Brain microvascular endothelial cell (primary cell): ENCODE results near the gene UBE2J2.
A peak's percentile ranks its signal among the peaks of the same experiment; 100 is the strongest.

Experiments used
- DNase-seq: peaks from one replicate; pipeline ENCODE4 v3.0.0-alpha.2; 2020
- H3K27ac ChIP-seq: fragments of 250-450 bp; sonication (Bioruptor Pico); 2 replicates; pipeline ENCODE4 v1.5.1; 2020; ENCODE audit warnings: mild to moderate bottlenecking, moderate library complexity
- H3K27me3 ChIP-seq: fragments of 250-450 bp; sonication (Bioruptor Pico); replicated peaks from 2 replicates; pipeline ENCODE4 v1.5.1; 2020; ENCODE audit warnings: mild to moderate bottlenecking
- H3K36me3 ChIP-seq: fragments of 250-450 bp; sonication (Bioruptor Pico); replicated peaks from 2 replicates; pipeline ENCODE4 v1.5.1; 2020; ENCODE audit warnings: mild to moderate bottlenecking
- H3K4me3 ChIP-seq: 2 replicates; pipeline ENCODE4 v1.5.1; 2011; ENCODE audit warnings: low read depth, mild to moderate bottlenecking, control low read depth, low read length, moderate library complexity
- CTCF ChIP-seq: IDR thresholded peaks from 2 replicates; pipeline ENCODE4 v1.5.1; 2011; ENCODE audit warnings: low read depth, mild to moderate bottlenecking, moderate library complexity, low read length, control low read depth, inconsistent platforms; ENCODE audit errors: missing control alignments
- in situ Hi-C: cut with HindIII; loops from 2 replicates; pipeline ENCODE4 v1.10.0; 2017; ENCODE audit warnings: low sequenced_read_pairs, low pct_ligation_motif_present

UBE2J2 gene

GRCh38 chr1:1273512-1274298 is at the start of gene UBE2J2:
Gene UBE2J2 (minus strand): TSS chr1:1273854. CDS start chr1:1267992, 5,862 bp downstream.
- peak; percentile 82 for DNase-seq
- Histone ChIP-seq H3K27me3 (no peaks in the 10 kb centered on the region), H3K4me3 (peak within 1 kb of the TSS; percentile 80), H3K36me3 (peaks cover 9% of the 10 kb centered on the region), H3K27ac (peak within 1 kb of the TSS; percentile 88)
- no peak for TF ChIP-seq CTCF
- in situ Hi-C loops = no loop called here

DNA sequence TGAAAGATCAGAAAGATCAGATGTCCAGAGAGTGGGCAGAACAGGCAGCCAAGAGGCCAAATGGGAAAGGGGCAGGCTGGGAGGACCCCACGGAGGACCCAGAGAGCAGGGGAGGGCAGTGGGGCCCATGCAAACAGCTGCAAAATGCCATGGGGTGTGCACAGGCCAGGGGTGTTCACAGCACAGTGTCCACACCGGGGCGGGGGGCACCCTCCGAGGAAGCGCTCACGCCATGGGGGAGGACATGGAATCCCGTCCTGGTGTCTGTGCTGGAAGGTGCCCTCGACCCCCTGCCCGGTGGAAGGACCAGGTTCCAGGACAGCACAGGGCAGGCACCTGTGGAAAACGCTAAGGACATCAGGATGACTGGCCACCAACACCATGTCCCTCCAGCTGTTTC is 49.3 kb upstream of the UBE2J2 start:
- Histone ChIP-seq H3K27me3 (no peaks in the 10 kb centered on the region), H3K4me3 (no peak overlapping the region), H3K27ac (no peak overlapping the region), H3K36me3 (peaks cover 25% of the 10 kb centered on the region)
- no peak for DNase-seq
- in situ Hi-C loops = no loop called here
- TF ChIP-seq CTCF = no peak

DNA sequence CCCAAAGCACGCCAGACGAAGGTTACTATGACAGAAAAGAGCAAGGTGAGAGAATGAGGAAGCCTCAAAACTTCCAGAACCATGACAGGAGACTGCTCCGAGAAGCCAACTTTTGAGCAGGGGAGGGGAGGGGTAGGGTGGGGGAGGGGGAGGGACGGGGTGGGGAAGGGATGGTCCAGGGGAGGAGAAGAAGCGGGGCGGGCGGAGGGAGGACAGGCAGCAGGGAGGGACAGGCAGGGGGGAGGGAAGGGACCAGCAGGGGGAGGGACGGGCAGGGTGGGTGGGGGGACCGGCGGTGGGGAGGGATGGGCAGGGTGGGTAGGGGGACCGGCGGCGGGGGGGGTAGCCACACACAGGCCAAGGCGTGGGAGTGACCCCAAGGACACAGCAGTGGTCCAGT is 48.8 kb upstream of the UBE2J2 start:
- in situ Hi-C loops = no loop called here
- DNase-seq = no peak
- Histone ChIP-seq H3K36me3 (peaks cover 20% of the 10 kb centered on the region), H3K4me3 (no peak overlapping the region), H3K27me3 (no peaks in the 10 kb centered on the region), H3K27ac (no peak overlapping the region)
- TF ChIP-seq CTCF = no peak

- Histone ChIP-seq H3K27me3 (no peaks in the 10 kb centered on the region), H3K27ac (no peak overlapping the region), H3K36me3 (peaks cover 17% of the 10 kb centered on the region), H3K4me3 (no peak overlapping the region)
- DNase-seq = no peak
- in situ Hi-C loops = no loop called here
- no peak for TF ChIP-seq CTCF
Measured at GRCh38 chr1:1321477-1321876, 47.8 kb upstream of the UBE2J2 start.

DNA sequence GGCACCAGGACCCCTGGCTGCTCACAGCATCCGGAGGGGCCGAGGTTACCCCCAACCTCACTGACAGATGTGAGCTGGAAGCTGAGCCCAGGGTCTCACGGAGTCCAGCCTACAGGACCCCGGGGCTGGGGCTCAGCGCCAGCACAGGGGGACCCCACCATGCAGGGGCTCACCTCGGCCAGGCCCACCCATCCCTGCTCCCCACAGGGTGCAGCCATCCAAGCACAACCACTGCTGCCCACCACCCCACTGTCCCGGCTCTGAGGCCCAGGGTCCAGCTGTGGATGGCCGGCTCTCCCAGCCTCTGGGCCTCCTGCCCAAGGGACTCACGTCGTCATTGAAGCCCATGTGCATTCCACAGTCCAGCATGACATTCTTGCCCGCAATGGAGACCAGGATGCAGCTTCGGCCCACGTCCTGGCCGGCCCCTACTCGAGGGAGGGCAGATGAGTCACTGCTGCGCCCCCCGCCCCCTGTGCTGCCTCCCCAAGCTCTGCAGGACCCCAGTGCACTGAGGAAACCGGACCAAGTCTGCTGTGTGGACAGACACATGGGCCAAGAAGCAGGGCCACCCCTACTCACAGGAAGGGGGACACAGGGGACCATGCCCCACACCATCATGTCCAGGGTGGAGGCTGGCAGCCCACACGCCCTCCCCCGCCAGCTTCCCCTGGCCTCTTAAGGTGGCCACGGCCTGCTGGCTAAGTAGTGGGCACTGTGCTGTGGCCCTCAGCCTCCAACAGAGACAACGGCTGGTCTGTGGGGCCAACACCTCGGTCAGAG is 47.2 kb upstream of the UBE2J2 start:
- H3K36me3 ChIP-seq = peaks cover 17% of the 10 kb centered on the region
- in situ Hi-C loops = no loop called here
- no peak for TF ChIP-seq CTCF
- H3K27me3 ChIP-seq = no peaks in the 10 kb centered on the region
- no peak overlapping the region for H3K27ac ChIP-seq
- no peak for DNase-seq
- H3K4me3 ChIP-seq = no peak overlapping the region
